OCI-LY7 (cell line): ENCODE measurements around the gene ATP6AP1. TPM values are rescaled to one million over a fixed set of nuclear protein-coding genes. Genes with fewer than 3 reads are reported as not detected.
A peak's percentile ranks its signal among the peaks of the same experiment; 100 is the strongest.

Experiments used
- BruUV-seq: library from RNA; stranded (reverse); fragments of 400-500 nt; replicated peaks from 2 replicates; lab custom pipeline; 2021; lab: Mats Ljungman, UMichigan
- CTCF ChIA-PET: fragments of 300-600 bp; sonication (Branson Sonifier 250); formaldehyde crosslinking; loops from one replicate; lab custom pipeline; 2022; ENCODE audit warnings: antibody characterized with exemption; ENCODE audit not compliant: unreplicated experiment; lab: Charles Lee
- POLR2A ChIA-PET: fragments of 300-600 bp; sonication (Branson Sonifier 250); formaldehyde crosslinking; loops from one replicate; lab custom pipeline; 2022; ENCODE audit warnings: antibody characterized with exemption; lab: Charles Lee
- DNase-seq: peaks from one replicate; pipeline ENCODE4 v3.0.0-alpha.2; 2015; ENCODE audit warnings: low spot score
- H2AFZ ChIP-seq: fragments of 200-600 bp; sonication (generic), shearing (Covaris generic); 2 replicates; pipeline ENCODE4 v1.6.1; 2014; ENCODE audit warnings: mild to moderate bottlenecking, antibody characterized with exemption, low read length, moderate library complexity
- H3K27ac ChIP-seq: fragments of 200-600 bp; sonication (generic); 2 replicates; pipeline ENCODE4 v1.5.1; 2014; ENCODE audit warnings: mixed run types, low read depth, mild to moderate bottlenecking, moderate library complexity, low read length, inconsistent platforms; ENCODE audit not compliant: poor library complexity, severe bottlenecking
- H3K36me3 ChIP-seq: fragments of 200-600 bp; sonication (generic); 2 replicates; pipeline ENCODE4 v1.6.1; 2014; ENCODE audit warnings: mild to moderate bottlenecking, antibody characterized with exemption, low read length, moderate library complexity, mixed read lengths; ENCODE audit not compliant: insufficient read depth
- H3K4me1 ChIP-seq: fragments of 200-600 bp; sonication (generic); 2 replicates; pipeline ENCODE4 v1.5.1; 2014; ENCODE audit warnings: mild to moderate bottlenecking, low read length; ENCODE audit not compliant: insufficient read depth, poor library complexity, severe bottlenecking
- H3K4me2 ChIP-seq: fragments of 200-600 bp; sonication (generic); 2 replicates; pipeline ENCODE4 v1.6.1; 2014; ENCODE audit warnings: mild to moderate bottlenecking, low read length
- H3K4me3 ChIP-seq: fragments of 200-600 bp; sonication (generic); 2 replicates; pipeline ENCODE4 v1.5.1; 2014; ENCODE audit warnings: mild to moderate bottlenecking, low read depth, low read length; ENCODE audit not compliant: poor library complexity, severe bottlenecking
- H3K79me2 ChIP-seq: fragments of 200-600 bp; sonication (generic); 2 replicates; pipeline ENCODE4 v1.6.1; 2016; ENCODE audit warnings: low read depth, mild to moderate bottlenecking, low read length, moderate library complexity, mixed read lengths; ENCODE audit not compliant: insufficient read depth
- H3K9me2 ChIP-seq: fragments of 200-600 bp; sonication (generic); 2 replicates; pipeline ENCODE4 v1.6.1; 2016; ENCODE audit warnings: mild to moderate bottlenecking, low read length, mixed read lengths; ENCODE audit not compliant: insufficient read depth
- H3K9me3 ChIP-seq: fragments of 200-600 bp; sonication (generic); 2 replicates; pipeline ENCODE4 v1.6.1; 2014; ENCODE audit warnings: mild to moderate bottlenecking, mixed run types, low read length, mixed read lengths
- H4K20me1 ChIP-seq: fragments of 200-600 bp; sonication (generic); 2 replicates; pipeline ENCODE4 v1.6.1; 2014; ENCODE audit warnings: mild to moderate bottlenecking, antibody characterized with exemption, low read length, moderate library complexity, mixed read lengths; ENCODE audit not compliant: insufficient read depth
- EZH2phosphoT487 ChIP-seq: fragments of 200-600 bp; sonication (generic); IDR thresholded peaks from 2 replicates; pipeline ENCODE4 v1.6.1; 2018; ENCODE audit warnings: low read depth, borderline replicate concordance, mild to moderate bottlenecking, mixed run types, antibody characterized with exemption, low read length, moderate library complexity, mixed read lengths
- intact Hi-C: fragments of 100-400 bp; cut with micrococcal nuclease; formaldehyde crosslinking; loops from one replicate; pipeline ENCODE4 v1.10.0; 2022; ENCODE audit not compliant: unreplicated experiment
- total RNA-seq, 2 experiments: library from RNA; depleted of rRNA in 1 of 2; stranded (reverse); fragments of >200 nt in 1 of 2; shearing (Covaris generic) in 1 of 2; gene quantifications; 2 replicates each; pipeline ENCODE4 v1.2.3, GENCODE V29; 2014 to 2022
- TF ChIP-seq, protein P1 (sequence below): fragments of 200-600 bp; sonication (generic); conservative IDR thresholded peaks from 2 replicates; pipeline ENCODE4 v1.5.1; 2014; ENCODE audit warnings: mild to moderate bottlenecking, antibody characterized with exemption, low read length, moderate library complexity, mixed read lengths

ATP6AP1 gene
- total RNA-seq, 2 experiments from 2014 or later = 26.4 to 39.5 TPM

DNA sequence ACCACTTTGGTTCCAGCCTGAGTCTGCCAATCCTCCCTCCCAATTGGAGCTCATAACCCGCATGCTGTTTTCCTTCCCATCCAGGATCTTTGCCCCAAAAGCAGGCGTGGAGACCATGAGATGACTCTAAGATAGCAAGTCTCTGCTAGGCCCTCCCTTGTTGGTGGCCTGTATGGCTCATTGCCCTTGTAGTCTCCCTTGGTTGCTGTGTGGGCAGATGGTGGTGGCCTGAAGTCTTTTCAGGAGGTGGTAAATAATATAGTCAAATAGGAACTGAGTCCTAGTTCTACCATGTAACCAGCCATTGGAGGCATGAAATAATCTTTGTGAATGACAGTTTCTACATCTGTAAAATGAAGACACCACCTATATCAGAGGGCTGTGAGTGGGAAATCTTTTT, 1.2 kb downstream of the ATP6AP1 start:
- intact Hi-C loops = loop anchor here (5.0 kb wide), 1 partner anchor 63 kb away; the partner anchor contains the start of gene SLC10A3
- BruUV-seq = TSS peak; percentile 85
- POLR2A ChIA-PET = interaction anchor here (0.7 to 2.2 kb wide), 3 partner anchors 47 to 85 kb away, joined by 3 to 6 read pairs (median 4); partner anchors contain the start of gene SLC10A3
- Histone ChIP-seq H3K9me2 (no peaks in the 10 kb centered on the region), H3K4me2 (peak overlapping the region; percentile 99), H3K36me3 (no peaks in the 10 kb centered on the region), H3K4me3 (peak overlapping the region; percentile 90), H3K9me3 (no peaks in the 10 kb centered on the region), H3K4me1 (peaks cover 14% of the 10 kb centered on the region), H3K27ac (no peak overlapping the region), H3K79me2 (peaks cover 13% of the 10 kb centered on the region; the same call in 1 of the 2 replicates), H4K20me1 (no peaks in the 10 kb centered on the region), H2AFZ (no peak overlapping the region)
- no peak for TF ChIP-seq EZH2phosphoT487
- TF ChIP-seq, protein P1, sequence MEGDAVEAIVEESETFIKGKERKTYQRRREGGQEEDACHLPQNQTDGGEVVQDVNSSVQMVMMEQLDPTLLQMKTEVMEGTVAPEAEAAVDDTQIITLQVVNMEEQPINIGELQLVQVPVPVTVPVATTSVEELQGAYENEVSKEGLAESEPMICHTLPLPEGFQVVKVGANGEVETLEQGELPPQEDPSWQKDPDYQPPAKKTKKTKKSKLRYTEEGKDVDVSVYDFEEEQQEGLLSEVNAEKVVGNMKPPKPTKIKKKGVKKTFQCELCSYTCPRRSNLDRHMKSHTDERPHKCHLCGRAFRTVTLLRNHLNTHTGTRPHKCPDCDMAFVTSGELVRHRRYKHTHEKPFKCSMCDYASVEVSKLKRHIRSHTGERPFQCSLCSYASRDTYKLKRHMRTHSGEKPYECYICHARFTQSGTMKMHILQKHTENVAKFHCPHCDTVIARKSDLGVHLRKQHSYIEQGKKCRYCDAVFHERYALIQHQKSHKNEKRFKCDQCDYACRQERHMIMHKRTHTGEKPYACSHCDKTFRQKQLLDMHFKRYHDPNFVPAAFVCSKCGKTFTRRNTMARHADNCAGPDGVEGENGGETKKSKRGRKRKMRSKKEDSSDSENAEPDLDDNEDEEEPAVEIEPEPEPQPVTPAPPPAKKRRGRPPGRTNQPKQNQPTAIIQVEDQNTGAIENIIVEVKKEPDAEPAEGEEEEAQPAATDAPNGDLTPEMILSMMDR = no peak
- CTCF ChIA-PET = no interaction called here
- no peak for DNase-seq

DNA sequence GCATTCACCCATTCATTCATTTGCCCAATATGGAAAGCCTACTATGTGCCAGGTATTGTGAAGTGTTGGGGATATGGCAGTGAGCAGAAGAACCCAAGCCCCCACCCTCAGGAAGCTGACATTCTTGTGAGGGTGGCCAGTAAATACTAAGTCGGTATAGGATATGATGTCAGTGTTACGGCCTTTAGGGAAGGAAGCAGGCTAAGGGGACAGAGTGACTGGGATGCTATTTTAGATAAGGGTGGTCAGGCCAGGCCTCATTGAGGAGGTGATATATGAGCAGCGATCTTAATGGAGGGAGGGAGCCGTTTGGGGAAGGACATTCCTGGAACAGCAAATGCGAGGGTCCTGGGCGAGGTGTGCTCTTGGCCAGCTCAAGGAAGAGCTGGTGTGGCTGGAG, 2.0 kb downstream of the ATP6AP1 start:
- POLR2A ChIA-PET = interaction anchor here (0.7 kb wide), 1 partner anchor 47 kb away, joined by 4 read pairs; no protein-coding TSS in a partner anchor
- Histone ChIP-seq H2AFZ (no peak overlapping the region), H4K20me1 (no peaks in the 10 kb centered on the region), H3K4me2 (no peak overlapping the region), H3K27ac (no peak overlapping the region), H3K36me3 (peaks cover 5% of the 10 kb centered on the region; the same call in 1 of the 2 replicates), H3K79me2 (peaks cover 13% of the 10 kb centered on the region; the same call in 1 of the 2 replicates), H3K4me1 (peaks cover 14% of the 10 kb centered on the region), H3K9me2 (no peaks in the 10 kb centered on the region), H3K9me3 (no peaks in the 10 kb centered on the region), H3K4me3 (no peak overlapping the region)
- TF ChIP-seq, protein P1 = no peak
- TF ChIP-seq EZH2phosphoT487 = no peak
- BruUV-seq = no TSS peak
- CTCF ChIA-PET = no interaction called here
- DNase-seq = no peak
- intact Hi-C loops = no loop called here

DNA sequence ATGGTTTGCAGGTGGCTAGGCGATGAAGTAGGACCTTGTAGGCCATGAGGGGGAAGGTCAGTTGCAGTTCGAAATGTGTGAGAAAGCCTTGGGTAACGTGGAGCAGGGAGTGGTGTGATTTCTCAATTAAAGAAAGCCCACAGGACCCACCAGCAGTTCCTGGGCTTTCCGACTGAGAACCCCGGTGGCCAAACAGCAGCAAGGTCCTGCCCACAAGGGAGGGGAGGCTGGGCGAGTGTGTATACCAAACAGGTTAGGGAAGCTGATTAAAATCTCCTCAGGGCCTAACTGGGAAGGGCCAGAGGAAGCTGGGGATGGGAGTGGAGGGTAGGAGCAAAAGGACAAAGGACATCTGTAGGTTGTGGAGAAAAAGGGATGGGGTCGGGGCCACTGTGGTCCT, 2.4 kb downstream of the ATP6AP1 start:
- Histone ChIP-seq H3K27ac (no peak overlapping the region), H3K9me3 (no peaks in the 10 kb centered on the region), H4K20me1 (no peaks in the 10 kb centered on the region), H3K4me3 (no peak overlapping the region), H2AFZ (no peak overlapping the region), H3K4me2 (no peak overlapping the region), H3K36me3 (peaks cover 8% of the 10 kb centered on the region; the same call in 1 of the 2 replicates), H3K79me2 (peaks cover 13% of the 10 kb centered on the region; the same call in 1 of the 2 replicates), H3K4me1 (peaks cover 15% of the 10 kb centered on the region), H3K9me2 (no peaks in the 10 kb centered on the region)
- ChIA-PET CTCF (no interaction called here), POLR2A (no interaction called here)
- BruUV-seq = no TSS peak
- TF ChIP-seq, protein P1 = no peak
- no peak for TF ChIP-seq EZH2phosphoT487
- DNase-seq = no peak
- intact Hi-C loops = no loop called here
